GM10266 (cell line): ENCODE measurements around the gene CDH4.

Experiments used
- DNase-seq: peaks from one replicate; pipeline ENCODE4 v3.0.0; 2012; ENCODE audit errors: extremely low spot score
- TF ChIP-seq, protein P1 (sequence below): IDR thresholded peaks from 2 replicates; pipeline ENCODE4 v1.5.1; 2012; ENCODE audit warnings: mild to moderate bottlenecking, low read depth; ENCODE audit not compliant: control insufficient read depth, insufficient read depth; ENCODE audit errors: missing control alignments

The CDH4 gene

GRCh38 chr20:61905781-61906523 is 653.9 kb downstream of the CDH4 start:
- TF ChIP-seq, protein P1, sequence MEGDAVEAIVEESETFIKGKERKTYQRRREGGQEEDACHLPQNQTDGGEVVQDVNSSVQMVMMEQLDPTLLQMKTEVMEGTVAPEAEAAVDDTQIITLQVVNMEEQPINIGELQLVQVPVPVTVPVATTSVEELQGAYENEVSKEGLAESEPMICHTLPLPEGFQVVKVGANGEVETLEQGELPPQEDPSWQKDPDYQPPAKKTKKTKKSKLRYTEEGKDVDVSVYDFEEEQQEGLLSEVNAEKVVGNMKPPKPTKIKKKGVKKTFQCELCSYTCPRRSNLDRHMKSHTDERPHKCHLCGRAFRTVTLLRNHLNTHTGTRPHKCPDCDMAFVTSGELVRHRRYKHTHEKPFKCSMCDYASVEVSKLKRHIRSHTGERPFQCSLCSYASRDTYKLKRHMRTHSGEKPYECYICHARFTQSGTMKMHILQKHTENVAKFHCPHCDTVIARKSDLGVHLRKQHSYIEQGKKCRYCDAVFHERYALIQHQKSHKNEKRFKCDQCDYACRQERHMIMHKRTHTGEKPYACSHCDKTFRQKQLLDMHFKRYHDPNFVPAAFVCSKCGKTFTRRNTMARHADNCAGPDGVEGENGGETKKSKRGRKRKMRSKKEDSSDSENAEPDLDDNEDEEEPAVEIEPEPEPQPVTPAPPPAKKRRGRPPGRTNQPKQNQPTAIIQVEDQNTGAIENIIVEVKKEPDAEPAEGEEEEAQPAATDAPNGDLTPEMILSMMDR = no peak
- no peak for DNase-seq

GRCh38 chr20:61907081-61907891 is 655.2 kb downstream of the CDH4 start:
- no peak for DNase-seq
- TF ChIP-seq, protein P1 = no peak

DNA sequence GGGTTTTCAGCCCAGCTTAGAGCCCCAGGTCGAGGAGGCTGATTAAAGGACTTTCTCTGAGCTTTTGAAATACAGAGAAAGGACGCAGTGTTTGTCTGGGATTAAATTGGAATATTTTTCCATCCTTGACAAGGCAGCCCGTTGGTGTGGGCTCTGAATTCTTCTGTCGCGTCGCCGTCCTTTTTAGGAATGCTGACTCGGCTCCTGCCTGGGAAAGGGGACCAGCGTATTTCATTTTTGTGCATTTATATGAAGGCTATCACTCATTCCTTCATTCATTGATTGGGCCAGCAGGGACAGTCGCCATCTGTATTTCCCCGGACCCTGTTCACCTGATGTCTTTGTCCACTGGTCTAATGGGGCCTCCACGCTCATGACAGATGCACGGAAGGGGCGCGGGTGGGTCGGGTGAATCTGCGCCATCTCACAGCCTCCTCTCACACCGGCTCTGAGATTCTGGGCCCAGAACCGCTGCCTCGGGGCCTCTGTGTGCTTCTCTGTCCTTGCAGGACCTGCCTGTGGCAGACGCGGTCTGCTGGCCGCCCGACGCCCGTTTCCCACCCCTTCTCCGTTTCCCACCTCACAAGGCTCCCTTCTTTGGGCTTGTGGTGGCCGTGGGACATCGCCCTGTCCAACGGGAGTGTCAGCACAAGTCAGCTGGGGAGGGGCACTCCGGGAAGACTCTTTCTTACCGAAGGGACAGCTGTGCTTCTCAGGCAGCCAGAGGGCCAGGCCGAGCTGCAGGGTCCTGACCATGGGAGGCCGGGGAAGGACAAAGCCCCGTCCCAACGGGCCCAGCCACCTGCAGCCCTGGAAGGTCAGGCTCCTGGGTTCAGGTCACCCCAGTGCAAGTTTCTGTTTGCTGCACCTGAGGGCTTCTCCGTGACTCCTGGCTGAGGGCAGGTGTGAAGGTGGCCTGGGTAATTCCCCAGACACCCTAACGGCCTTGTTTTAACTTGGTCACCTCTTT is 656.3 kb downstream of the CDH4 start:
- no peak for DNase-seq
- TF ChIP-seq, protein P1 = no peak

- TF ChIP-seq, protein P1 = no peak
- no peak for DNase-seq
Measured at GRCh38 chr20:61909028-61909427, 657.0 kb downstream of the CDH4 start.

GRCh38 chr20:61909821-61910220 is 657.8 kb downstream of the CDH4 start:
- DNase-seq = no peak
- TF ChIP-seq, protein P1 = no peak

DNA sequence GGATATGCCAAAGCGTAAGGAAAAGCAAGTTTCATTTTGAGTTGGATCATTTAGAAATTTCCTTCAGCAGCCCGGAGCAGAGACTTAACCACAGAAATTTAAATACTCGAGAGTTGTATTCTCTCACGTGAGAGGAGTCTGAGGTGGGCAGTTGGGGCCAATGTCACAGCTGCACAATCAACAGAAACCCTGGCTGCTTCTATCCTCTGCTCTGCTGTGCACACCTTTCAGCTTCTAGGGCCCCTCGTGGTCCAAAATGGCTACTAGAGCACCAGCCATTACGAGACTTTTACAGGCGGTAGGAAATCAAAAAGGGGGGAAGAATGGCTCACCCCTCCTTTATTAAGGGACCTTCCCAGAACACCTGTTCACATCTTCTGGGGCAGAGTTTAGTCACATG is 659.8 kb downstream of the CDH4 start:
- TF ChIP-seq, protein P1 = no peak
- no peak for DNase-seq
